ENCODE data around the gene GPC4.

The GPC4 gene

DNA sequence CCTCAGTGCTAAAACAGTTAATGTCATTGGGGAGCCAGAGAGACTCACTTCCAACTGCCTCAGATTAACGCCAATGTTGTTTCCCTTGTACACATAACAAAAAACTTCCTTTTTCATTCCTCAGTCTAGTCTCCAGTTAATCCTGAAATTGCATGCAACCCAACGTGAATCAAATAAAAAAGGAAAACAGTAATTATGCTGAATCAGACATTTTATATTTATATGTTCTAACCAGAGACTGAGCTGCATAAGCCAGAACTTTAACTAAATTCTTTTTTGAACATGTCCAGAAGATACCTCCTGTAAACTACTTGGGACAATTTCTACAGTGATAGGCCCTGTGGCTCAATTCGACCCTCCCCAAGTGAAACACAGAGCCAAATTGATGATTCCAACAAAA, 4.7 kb downstream of the GPC4 start:
- no peak for DNase-seq

DNA sequence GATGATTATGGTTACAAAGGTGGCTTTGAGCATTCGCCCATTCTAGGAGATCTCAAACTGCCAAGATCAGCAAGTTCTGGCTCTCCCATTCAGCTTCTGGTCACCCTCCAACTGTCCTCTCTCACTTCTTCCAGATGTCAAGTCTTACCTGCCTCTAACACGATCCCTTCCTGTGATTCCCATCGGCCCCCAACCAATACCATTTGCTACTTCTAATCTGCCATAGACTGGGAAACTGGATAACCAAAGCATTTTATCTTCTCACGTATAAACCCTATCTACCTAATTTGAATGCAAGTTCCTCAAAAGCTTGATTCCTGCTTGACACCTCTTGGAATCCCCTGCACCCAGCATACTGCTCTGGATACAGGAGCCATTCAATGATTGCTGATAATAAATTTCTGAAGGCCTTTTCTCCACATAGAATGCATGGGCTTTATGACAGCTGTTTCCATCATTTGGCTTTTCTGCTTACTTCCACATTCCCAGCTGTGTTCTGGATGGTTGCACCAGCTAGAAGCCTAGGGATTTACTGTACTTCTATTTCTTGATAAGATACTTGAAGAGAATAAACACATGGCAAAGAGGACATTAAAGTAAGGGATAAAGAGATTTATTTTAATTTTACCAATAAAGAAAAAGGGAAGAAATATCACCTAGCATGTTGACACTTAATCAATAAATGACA, 9.6 kb downstream of the GPC4 start:
- DNase-seq = no peak

DNA sequence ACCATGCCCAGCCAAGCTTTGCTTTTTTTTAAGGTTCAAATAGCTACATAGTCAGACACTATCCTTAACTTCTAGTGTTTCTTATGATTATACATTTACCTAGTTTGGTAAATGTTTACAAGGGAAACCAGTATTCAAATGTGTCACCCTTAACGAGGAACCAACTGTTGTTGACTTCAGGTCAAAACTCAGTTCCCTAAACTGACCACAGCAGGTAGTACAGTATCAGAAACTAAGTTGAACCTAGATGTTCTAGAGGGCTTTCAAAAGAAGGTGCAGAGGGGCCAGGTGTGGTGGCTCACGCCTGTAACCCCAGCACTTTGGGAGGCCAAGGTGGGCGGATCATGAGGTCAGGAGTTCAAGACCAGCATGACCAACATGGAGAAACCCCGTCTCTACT, 11.3 kb downstream of the GPC4 start:
- no peak for DNase-seq

DNA sequence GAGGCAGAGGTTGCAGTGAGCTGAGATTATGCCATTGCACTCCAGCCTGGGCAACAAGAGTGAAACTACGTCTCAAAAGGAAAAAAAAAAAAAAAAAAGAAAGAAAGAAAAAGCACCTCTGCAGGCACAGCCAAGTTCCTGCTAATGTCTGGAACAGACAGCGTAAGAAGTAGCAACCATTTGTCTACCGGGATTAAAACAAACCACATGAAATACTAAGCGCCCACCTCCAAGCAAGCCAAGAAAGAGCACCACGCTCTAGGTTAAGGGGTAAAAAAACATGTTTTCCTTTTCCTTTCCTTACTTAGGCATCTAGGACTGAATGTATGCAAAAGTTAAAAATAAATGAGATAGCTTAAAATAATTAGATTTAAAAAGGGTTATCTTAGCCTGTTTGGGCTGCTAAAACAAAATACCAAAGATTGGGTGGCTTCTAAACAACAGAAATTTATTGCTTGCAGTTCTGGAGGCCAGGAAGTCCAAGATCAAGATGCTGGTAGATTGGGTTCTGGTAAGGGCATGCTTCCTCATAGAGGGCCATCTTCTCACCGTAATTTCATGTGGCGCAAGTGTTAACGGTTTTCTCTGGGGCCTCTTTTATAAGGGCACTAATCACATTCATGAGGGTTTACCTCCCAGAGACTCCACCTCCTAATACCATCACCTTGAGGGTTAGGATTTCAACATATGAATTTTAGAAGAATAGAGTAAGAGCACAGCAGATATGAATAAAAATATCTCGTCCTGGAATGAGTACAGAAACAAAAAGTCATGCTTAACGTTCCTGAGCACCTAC, 12.3 kb downstream of the GPC4 start:
- DNase-seq = no peak

DNA sequence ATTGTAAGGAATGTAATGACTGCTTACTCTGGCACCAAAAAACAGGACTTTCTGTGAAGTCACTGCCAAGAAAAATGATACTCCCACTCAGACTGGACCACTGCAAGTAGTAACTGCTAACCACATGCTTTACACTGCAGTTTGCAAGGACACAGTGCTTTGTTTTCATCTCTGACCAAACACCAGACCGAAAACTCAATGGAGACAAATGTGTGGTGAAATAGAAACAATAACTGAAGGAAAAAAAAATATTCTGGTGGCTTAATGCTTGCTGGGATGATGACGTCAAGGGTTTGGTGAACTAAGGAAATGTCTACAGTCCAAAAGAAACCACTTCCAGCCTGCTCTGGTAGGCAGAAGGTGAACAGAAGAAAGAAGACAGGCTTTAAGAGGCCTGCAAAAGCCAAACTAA, 13.2 kb downstream of the GPC4 start:
- DNase-seq = no peak

DNA sequence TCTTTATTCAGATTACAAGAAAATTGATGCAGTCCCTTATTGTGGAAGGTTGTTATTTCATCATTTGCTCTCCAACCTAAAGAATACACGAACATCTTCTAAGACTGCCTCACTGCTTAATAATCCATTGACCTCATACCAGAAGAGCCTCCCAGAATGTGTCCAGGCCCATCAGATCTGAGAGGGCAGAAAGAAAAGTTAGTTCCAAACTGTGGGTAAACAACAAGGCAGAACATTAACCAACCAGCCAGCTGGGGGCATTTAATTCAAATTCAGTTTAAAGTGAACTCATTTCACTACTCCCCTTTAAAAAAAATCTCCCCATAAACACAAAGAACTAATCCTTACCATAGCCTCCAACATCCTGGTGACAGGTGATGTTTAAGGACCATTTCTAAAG, 13.8 kb downstream of the GPC4 start:
- no peak for DNase-seq

DNA sequence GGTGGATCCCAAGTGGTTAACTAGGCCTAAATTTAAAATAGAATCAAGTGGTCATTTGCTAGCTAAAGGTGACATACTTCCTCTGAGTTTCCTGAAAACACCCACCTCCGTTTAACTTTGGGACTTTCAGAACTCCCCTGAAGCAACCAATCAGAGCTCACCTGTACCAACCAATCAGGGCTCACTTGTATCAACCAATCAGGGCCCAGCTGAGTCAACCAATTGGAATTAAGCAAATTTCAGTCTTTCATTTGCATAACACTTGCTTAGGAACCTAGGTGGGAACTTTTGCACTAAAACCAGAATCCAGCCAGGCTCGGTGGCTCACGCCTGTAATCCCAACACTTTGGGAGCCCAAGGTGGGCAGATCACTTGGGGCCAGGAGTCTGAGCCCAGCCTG, 15.9 kb downstream of the GPC4 start:
- DNase-seq = no peak

DNA sequence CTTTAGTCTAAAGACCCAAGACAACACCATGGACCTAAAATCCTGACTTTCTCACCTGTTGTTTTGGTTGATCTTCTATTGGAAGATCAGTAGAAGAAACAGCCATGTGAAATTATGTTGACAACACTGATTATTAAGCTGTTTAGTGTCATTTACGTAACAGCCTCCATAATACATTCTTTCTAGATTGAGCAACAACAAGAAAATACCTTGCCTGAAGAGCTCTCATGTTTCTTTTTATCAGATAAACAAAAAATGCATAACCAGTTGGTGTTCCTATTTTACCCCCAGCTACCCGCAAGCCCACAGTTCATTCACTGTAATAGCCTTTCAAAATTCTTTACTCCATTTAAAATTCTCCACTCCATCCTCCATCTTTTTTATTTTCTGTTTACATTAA, 20.5 kb downstream of the GPC4 start:
- no peak for DNase-seq

DNA sequence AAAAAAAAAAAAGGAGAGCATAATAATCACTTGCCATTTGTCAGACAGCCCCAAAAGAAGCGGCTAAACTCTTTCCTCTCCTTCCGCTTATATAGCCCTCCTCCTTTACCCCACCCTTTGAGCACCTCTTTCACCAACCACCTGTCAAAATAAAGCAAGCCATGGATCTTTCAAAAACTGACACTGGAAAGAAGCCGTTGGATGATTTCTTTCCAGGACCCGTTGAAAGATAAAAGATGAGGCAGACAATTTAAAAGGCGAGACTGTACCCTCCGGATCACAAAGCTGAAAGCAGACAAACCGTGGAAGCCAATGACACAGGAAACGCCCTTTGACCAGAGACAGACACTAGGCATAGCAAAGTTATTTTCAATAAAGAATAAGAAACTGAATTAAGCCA, 22.6 kb downstream of the GPC4 start:
- no peak for DNase-seq

DNA sequence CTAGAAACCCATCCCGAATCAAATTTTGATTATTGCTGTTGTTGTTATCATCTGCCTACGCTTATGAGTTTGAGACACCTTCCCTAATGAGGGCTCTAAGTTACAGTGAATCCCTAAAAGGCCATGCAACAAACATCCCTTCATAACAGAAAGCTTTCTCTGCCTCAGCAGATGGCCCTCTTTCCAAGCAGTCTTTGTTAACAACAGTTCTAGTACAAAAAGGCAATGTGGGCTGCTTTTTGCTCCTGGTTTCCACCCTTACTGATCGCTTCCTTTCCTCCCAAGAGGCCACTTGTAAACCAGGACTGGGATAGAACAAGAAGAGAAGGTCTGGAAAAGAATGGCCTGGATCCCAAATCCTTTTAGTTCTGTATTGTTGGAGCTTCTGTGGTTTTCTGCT, 24.2 kb downstream of the GPC4 start:
- no peak for DNase-seq

DNA sequence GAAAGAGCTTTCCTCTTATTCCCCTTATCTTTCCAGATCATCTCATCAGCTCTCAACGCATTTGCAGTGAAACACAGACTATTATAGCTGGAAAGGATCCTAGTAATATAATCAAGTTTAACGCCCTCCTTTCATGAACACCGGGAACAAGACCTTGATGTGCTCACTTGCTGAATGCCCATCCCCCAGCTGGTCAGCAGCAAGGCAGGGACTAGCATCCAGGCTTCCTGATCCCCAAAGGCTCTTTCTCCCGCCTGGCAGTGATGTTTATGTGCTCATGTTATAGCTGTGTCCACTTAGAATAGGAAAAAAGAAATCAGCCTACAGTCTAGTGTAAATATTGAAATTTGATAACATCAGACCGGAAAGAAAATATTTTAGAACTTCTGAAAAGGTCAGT, 24.6 kb downstream of the GPC4 start:
- no peak for DNase-seq

DNA sequence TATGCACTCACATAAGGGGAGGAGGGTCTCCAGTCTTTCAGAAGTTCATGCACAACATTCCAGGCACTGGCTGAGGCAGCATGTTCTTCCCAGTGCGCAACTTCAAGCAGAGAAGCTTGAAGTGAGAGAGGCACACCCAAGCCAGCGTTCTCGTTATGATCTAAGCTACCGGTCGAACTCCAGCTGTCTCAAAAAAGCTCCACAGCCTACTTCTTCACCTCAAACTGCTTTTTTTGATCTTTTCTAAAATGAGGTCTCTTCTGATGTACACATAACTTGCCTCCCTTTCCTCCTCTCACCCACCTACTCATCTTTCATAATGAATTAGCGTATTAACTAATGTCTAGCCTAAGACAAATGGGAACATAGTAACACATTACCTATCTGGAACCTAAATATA, 25.3 kb downstream of the GPC4 start:
- DNase-seq = no peak

DNA sequence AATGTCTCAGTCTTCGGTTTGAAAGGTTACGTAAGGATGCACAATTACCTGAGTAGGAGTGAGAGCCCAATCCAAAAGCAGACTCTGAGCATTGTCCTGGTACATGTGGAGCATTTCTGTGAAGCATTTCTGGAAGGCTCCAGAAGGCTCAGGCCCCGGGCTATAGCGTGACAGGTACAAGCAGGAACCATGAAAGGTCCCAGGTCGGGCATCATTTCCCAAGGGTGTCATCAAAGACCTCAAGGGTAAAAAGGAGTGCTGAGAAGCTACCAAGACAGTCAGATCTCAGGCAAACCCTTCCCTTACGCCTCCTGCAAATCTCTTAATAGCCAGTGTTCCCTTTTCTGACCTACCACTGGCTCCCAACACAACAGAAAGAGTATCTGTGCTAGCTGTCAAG, 30.8 kb downstream of the GPC4 start:
- no peak for DNase-seq

DNA sequence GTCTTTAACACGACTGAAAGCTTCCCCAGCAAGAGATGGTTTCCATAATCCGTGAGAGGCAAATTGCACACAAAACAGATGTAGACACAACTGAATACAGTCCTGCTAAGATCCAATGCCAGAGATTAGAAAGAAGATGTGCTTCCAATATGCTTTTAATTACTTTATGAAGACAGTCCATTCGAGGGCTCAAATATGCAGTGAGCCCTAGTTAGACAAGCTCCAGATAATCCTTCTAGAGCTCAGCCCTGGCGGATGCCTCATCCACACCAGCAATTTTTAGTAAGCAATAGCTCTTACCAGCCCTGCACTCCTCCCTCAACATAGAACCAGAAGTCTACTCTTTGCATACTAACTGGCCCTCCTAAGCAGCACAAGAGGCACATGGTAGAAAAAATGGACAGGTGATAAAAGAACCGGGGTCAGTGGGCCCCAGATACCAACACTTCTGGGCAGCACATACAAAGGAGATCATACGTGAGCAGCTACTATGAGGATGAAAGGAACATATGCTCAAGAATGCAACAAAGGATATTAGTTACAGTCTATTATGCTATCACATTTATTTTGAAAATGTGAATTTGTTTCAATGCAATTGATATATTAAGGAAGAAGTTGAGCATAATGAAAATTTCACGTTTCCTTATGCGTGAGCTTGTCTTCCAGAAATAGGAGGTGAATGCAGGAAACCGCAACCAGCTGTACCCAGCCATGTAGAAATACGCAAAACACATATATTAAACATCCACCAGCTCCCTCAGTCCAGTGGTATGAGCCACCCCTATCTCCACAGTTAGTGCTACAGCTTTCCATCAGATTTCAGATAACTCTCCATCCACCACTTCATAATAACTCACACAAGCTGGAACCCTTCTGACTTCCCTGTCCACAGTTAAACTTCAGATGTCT, 34.3 kb downstream of the GPC4 start:
- DNase-seq = no peak

DNA sequence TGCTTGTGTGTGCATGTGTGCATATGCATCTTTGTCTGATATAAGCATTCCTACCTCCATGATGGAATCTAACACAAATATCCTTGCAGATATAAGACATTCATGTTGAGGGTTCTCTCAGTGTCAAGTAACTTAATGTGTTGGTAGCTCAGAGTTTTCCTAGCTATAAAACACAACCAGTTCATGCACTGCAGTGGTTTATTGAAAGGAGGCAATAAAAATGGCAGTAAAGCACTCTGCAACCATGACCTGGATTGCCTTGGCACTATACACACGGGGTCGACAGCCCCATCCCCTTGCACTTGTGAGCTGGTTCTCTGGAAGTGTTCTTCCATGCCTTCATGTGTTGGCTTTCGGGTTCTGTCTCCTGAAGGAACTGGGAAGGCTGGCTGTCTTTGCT, 38.9 kb downstream of the GPC4 start:
- no peak for DNase-seq

DNA sequence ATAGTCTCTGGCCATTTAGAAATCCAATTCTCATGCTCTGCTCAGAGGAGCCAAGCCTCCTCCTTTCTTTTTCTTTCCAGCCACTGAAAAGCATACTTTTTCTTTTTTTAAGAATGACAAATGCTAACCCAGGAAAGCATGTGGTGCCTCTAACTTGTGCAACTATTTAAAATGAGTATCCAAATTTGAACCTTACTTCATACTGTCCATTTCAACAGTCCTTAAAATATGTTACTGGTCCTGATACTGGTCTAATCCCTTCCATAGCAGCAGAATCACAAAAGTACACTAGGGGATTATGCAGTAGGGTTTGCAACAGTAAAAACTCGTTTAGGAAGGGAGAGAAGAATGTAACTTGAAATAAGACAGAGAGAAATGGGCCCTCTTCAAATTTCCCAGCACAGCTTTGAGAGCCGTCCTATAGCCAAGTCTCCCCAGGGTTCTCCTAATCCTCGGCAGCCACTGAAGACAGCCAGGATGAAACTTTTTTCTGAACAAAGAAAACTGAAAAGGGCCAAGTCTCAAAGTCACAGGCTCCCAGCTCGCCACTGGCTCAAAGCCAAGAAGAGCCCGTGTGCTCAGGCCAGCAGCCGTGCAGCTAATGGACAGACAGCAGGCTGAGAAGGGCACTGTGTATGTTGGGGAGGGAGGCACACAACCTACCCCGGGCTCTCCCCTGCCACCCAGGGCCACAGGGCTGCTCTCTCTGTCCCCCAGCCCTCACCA, 39.5 kb downstream of the GPC4 start:
- DNase-seq = no peak

DNA sequence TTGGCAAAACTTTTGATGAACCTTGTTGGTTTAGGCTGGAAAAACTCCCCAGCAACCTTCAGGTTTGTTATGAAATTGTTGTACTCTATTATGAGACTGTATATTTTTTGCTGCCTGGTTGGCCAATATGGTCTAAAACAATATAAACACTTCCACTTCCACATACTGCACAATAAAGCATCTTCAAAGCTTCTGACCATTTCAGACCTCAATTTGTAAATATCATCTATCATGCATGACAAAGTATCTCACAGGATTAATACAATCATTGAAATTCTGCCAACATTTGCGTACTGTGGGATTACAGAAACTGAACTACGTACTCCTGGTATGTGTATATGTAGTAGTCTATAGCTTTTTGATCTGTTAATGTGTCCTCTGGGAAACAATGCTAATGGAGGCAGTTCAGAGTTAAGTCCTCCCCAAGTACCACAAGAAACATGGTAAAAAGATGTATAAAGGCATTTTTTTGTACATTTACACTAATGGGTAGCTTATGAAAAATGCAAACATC, 40.4 kb downstream of the GPC4 start:
- no peak for DNase-seq

DNA sequence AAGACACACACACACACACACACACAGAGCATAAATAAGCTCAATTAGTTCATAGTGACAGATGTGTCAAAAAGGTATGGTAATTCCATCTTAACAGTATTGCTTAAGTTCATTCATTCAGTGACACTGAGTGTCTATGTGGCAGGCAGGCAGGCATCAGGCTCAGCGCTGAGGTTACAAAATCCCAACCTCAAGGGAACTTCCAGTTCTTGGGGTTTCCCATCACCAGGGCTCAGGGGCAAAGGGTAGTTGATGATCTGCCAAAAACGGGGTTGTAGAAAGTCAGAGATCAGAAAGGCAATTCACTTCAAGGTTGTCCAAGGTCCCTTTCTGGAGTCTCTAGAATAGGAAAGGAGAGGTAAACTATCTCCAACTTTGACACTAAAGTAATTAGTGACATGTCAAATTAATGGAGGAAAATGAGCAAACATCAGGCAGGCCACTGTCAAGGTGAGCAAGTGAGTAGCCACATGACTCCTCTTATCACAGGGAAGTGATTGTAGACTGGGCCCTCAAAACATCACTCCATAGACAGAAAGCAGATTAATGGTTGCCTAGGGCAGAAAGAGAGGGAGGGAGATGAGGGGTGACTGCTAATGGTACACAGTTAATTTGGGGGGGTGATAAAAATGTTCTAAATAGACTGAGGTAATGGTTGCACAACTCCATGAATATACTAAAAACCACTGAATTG, 41.8 kb downstream of the GPC4 start:
- DNase-seq = no peak

DNA sequence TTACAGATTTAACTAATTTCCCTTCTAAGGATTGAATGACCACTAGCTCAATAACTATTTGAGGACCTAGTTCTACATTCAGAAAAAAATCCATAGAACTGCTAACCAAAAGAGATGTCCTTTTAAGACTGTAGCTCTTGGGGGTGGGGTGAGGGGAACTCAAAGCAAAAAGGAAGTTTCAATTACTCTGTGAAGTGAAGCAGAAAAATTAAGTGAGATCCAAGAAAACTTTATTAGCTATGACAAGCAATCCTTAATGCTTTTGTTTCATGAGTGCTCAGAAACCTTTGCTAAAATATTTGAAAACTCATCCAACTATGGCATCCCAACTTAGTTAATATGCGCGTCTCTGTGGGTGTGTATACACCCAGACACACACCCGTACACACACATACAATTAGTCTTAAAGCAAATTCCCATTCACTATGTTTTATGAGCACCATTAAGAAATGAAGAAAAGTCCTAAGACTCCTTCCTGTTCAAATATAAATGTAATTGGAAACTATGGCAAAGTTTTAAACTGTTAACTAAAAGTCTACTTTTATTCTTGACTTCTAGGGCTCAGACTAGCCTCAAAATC, 44.5 kb downstream of the GPC4 start:
- DNase-seq = no peak

DNA sequence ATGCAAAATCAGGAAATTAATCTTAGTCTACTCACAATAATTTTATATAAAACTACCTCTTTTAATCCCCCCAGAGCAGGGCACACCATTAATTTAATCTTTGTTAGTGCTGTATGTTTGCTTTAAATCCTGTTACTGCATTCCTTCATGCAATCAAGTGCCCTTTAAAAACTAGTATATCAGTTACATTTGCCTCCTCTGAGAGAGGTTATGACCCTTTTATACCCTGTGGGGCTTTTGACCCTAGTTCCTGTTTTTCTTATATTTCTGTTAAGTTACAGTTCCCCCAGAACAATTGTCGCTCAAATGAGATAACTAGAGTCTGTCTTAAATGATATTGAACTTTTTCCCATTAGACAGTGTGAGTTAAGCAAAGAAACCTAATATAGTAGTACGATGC, 46.2 kb downstream of the GPC4 start:
- no peak for DNase-seq

DNA sequence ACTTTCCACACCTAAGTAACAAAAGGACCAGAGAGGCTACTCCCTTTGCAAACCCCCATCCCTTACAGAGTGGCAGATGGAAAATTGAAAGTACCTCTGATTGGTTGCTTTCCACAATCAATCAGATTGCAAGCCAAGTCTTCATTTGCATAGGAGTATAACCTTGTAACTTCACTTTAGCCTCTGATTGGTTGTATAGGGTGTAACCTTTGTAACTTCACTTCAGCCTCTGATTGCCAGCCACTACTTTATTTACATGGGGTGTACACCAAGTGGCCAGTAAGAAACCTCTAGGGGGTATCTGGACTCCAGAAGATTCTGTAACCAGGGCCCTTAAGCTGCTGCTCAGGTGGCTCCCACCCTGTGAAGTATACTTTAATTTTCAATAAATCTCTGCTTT, 48.6 kb downstream of the GPC4 start:
- DNase-seq = no peak
